Measurements from ENCODE around the gene ARV1. TPM values are rescaled to one million over a fixed set of nuclear protein-coding genes. Genes with fewer than 3 reads are reported as not detected.

The ARV1 gene
- total RNA-seq, 1 experiment from 2014 or later: 8.0 TPM

DNA sequence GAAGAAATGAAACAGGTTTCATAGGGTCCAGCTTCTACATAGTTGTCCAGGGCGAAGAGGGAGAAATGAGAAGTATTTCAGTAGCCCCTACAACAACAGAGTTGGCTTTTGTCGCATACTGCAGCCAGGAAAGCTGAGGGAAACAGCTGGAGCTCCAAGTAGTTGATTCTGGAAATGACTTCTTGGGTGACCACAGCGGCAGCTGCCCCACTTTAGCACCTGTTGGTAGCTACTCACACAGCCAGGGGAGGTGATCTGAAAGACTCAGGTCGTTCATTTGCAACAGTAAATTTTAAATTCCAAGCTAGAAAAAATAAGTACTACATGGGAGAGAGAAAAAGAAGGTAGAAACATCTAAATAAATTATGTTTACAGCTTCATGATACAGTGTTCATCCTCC lies 2.5 kb upstream of the ARV1 start:
- H3K27me3 Mint-ChIP-seq (ENCODE audit: low read depth): peaks cover 38% of the 10 kb centered on the region
- H3K56ac ChIP-seq (ENCODE audit: insufficient read length, low read depth, low read length): no peak overlapping the region
- H2AK5ac ChIP-seq (ENCODE audit: insufficient read length, low read length): no peak overlapping the region
- no peaks in the 10 kb centered on the region for H3K4me1 ChIP-seq (ENCODE audit: insufficient read depth, low read length)
- H2BK120ac ChIP-seq (ENCODE audit: low read depth, low read length, poor library complexity, severe bottlenecking): no peak overlapping the region
- no peak for DNase-seq
- no peak overlapping the region for H3K4me3 Mint-ChIP-seq
- no peak overlapping the region for H3K4me2 ChIP-seq (ENCODE audit: insufficient read depth, insufficient read length, low read length)
- no peak overlapping the region for H2BK5ac ChIP-seq (ENCODE audit: insufficient read length, low read length)
- H3K23ac ChIP-seq (ENCODE audit: insufficient read length, low read depth, low read length): no peak overlapping the region
- H3K23me2 ChIP-seq (ENCODE audit: insufficient read length, low read depth, low read length, poor library complexity, severe bottlenecking): peaks cover 9% of the 10 kb centered on the region
- H3K79me1 ChIP-seq (ENCODE audit: insufficient read depth, low read depth, low read length, poor library complexity, severe bottlenecking): no peaks in the 10 kb centered on the region
- no peaks in the 10 kb centered on the region for H3K79me2 ChIP-seq (ENCODE audit: insufficient read depth, low read length)
- H3T11ph ChIP-seq (ENCODE audit: low read length): no peak overlapping the region
- no CpG with 5 or more reads among the region's 4 CpGs for WGBS (ENCODE audit: extremely low coverage, insufficient read length, low lambda C conversion rate)
- no peak overlapping the region for H4K91ac ChIP-seq (ENCODE audit: insufficient read length, low read depth, low read length)
- H4K20me1 ChIP-seq (ENCODE audit: control insufficient read depth, insufficient read depth, insufficient read length): no peaks in the 10 kb centered on the region
- H3K14ac ChIP-seq (ENCODE audit: insufficient read depth, low read length): no peak overlapping the region
- H3K9me3 ChIP-seq (ENCODE audit: control insufficient read depth, low read depth, low read length): no peaks in the 10 kb centered on the region
- H3K18ac ChIP-seq (ENCODE audit: insufficient read length, low read depth, low read length): no peak overlapping the region
- no peak overlapping the region for H3K27ac ChIP-seq (ENCODE audit: insufficient read length, low read depth, low read length)
- H2BK20ac ChIP-seq (ENCODE audit: low read depth, low read length, poor library complexity, severe bottlenecking): no peak overlapping the region
- H3K27ac Mint-ChIP-seq: no peak overlapping the region
- H2BK12ac ChIP-seq (ENCODE audit: insufficient read length, low read depth, low read length): no peak overlapping the region
- peaks cover 0 to 2% (median 0%) of the 10 kb centered on the region in 3 experiments; a peak in 1 of 7 replicates for H3K36me3 Mint-ChIP-seq (ENCODE audit: insufficient read depth in 1 of 3, low read depth in 3 of 3)
- H3K27me3 ChIP-seq (ENCODE audit: insufficient read depth, low read length): peaks cover 9% of the 10 kb centered on the region; the same call in 1 of the 2 replicates
- no peak overlapping the region for H2BK15ac ChIP-seq (ENCODE audit: low read depth, low read length)
- H4K8ac ChIP-seq (replicated peaks; ENCODE audit: insufficient read length, low read depth, low read length): no peak overlapping the region
- no peak overlapping the region for H2AFZ ChIP-seq (ENCODE audit: low read length)
- no peak overlapping the region for H3K9ac ChIP-seq (ENCODE audit: extremely low read depth, insufficient read length, low read length)
- H3K9me3 Mint-ChIP-seq: no peaks in the 10 kb centered on the region
- H3K4ac ChIP-seq (ENCODE audit: low read depth, low read length): no peak overlapping the region
- TF ChIP-seq, protein P1, sequence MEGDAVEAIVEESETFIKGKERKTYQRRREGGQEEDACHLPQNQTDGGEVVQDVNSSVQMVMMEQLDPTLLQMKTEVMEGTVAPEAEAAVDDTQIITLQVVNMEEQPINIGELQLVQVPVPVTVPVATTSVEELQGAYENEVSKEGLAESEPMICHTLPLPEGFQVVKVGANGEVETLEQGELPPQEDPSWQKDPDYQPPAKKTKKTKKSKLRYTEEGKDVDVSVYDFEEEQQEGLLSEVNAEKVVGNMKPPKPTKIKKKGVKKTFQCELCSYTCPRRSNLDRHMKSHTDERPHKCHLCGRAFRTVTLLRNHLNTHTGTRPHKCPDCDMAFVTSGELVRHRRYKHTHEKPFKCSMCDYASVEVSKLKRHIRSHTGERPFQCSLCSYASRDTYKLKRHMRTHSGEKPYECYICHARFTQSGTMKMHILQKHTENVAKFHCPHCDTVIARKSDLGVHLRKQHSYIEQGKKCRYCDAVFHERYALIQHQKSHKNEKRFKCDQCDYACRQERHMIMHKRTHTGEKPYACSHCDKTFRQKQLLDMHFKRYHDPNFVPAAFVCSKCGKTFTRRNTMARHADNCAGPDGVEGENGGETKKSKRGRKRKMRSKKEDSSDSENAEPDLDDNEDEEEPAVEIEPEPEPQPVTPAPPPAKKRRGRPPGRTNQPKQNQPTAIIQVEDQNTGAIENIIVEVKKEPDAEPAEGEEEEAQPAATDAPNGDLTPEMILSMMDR (conservative IDR thresholded peaks at IDR 0.05): no peak
- peaks cover 15 to 16% of the 10 kb centered on the region in 2 experiments for H3K4me1 Mint-ChIP-seq
- H4K5ac ChIP-seq (ENCODE audit: insufficient read length, low read depth, low read length): no peak overlapping the region
